Measurements from ENCODE around the gene SPAG9.
A peak's percentile ranks its signal among the peaks of the same experiment; 100 is the strongest.

Gene SPAG9

DNA sequence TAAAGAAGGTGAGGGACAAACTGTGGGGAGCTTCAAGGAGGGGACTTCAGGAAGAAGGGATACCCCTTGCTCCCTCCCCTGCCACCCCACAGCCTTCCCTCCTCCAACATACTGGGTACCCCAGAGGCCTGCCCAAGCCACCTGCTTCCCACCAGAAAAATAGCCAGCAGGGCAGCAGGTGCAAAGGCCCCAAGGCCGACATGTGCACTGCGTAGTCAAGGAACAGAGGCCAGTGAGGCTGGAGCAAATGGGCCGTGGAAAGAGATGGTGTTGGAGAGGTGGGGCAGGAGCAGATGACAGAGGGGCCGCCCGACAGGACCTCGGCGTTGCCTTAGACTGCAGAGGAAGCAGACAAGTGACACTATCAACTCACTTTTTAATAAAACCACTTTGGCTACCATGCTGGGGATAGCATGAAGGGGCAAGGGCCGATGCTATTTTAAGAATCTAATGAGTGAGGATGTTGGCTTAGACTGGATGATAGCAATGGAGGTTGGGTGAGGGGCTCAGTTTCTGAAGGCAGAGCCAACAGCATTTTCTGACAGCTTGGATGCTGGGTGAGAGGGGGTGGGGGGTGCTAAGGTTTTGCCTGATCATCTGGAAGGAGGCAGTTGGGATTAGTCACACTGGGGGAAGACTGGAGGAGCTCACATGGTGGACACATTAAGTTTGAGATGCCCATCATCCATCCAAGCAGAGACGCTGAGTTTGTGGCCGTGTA lies 181.7 kb downstream of the SPAG9 start:
- no peaks in the 10 kb centered on the region for H3K36me3 ChIP-seq (ENCODE audit: insufficient read depth, low read depth, low read length)

DNA sequence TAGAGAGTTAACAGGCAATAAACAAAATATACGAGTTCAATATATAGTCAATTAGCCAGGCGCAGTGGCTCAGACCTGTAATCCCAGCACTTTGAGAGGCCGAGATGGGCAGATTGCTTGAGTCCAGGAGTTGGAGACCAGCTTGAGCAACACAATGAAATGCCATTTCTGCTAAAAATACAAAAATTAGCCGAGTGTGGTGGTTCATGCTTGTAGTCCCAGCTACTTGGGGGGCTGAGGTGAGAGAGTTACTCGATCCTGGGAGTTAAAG lies 184.7 kb downstream of the SPAG9 start:
- Histone ChIP-seq H3K4me1 (ENCODE audit: insufficient read depth, low read length) (no peaks in the 10 kb centered on the region), H3K36me3 (ENCODE audit: insufficient read depth, low read depth, low read length) (no peaks in the 10 kb centered on the region), H3K27ac (ENCODE audit: low read length) (no peak overlapping the region), H3K27me3 (ENCODE audit: insufficient read depth, low read length) (peaks cover 18% of the 10 kb centered on the region), H3K4me3 (ENCODE audit: low read length) (no peak overlapping the region), H3K9ac (ENCODE audit: low read depth, low read length) (no peak overlapping the region), H3K9me3 (ENCODE audit: insufficient read depth, low read depth, low read length) (no peaks in the 10 kb centered on the region)

More for the DNA sequence above, 181.7 kb downstream of the SPAG9 start:
- Histone ChIP-seq H3K4me3 (ENCODE audit: low read length) (no peak overlapping the region), H3K27ac (ENCODE audit: low read length) (no peak overlapping the region), H3K27me3 (ENCODE audit: insufficient read depth, low read length) (peaks cover 18% of the 10 kb centered on the region), H3K9me3 (ENCODE audit: insufficient read depth, low read depth, low read length) (no peaks in the 10 kb centered on the region), H3K9ac (ENCODE audit: low read depth, low read length) (no peak overlapping the region), H3K4me1 (ENCODE audit: insufficient read depth, low read length) (no peaks in the 10 kb centered on the region; the same call in 1 of the 2 replicates)

- peaks cover 19% of the 10 kb centered on the region for H3K27me3 ChIP-seq (ENCODE audit: insufficient read depth, low read length)
- no peak overlapping the region for H3K27ac ChIP-seq (ENCODE audit: low read length)
- H3K9ac ChIP-seq (ENCODE audit: low read depth, low read length), result no peak overlapping the region
- no peaks in the 10 kb centered on the region for H3K36me3 ChIP-seq (ENCODE audit: insufficient read depth, low read depth, low read length)
- no peaks in the 10 kb centered on the region for H3K9me3 ChIP-seq (ENCODE audit: insufficient read depth, low read depth, low read length)
- no peaks in the 10 kb centered on the region for H3K4me1 ChIP-seq (ENCODE audit: insufficient read depth, low read length)
- no peak overlapping the region for H3K4me3 ChIP-seq (ENCODE audit: low read length)
Observed at GRCh38 chr17:50935221-50935995, 185.3 kb downstream of the SPAG9 start.

- H3K9ac ChIP-seq (ENCODE audit: low read depth, low read length), result no peak overlapping the region
- H3K4me1 ChIP-seq (ENCODE audit: insufficient read depth, low read length), result no peaks in the 10 kb centered on the region
- no peak overlapping the region for H3K27ac ChIP-seq (ENCODE audit: low read length)
Observed at GRCh38 chr17:50934672-50935220, 185.9 kb downstream of the SPAG9 start.

DNA sequence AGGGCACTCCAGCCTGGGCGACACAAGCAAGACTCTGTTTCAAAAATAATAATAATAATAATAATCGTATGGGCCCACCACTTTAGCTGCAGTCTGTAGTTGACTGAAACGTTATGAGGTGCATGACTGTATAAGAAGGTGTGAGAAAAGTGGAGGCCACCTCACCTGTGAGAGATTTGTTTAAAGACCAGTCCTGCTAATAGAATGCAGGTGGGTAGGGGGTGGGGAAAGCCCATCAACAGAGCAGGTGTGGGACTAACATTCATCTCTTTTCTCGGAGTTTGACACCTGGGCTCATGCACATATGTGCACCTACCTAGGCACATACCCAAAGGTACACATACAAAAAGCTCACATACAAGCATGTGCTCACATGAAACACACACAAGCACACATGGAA lies 186.5 kb downstream of the SPAG9 start:
- no peaks in the 10 kb centered on the region for H3K9me3 ChIP-seq (ENCODE audit: insufficient read depth, low read depth, low read length)
- H3K4me3 ChIP-seq (ENCODE audit: low read length), result no peak overlapping the region
- no peaks in the 10 kb centered on the region for H3K4me1 ChIP-seq (ENCODE audit: insufficient read depth, low read length)
- no peak overlapping the region for H3K27ac ChIP-seq (ENCODE audit: low read length)
- no peaks in the 10 kb centered on the region for H3K36me3 ChIP-seq (ENCODE audit: insufficient read depth, low read depth, low read length)
- H3K27me3 ChIP-seq (ENCODE audit: insufficient read depth, low read length), result peaks cover 31% of the 10 kb centered on the region
- H3K9ac ChIP-seq (ENCODE audit: low read depth, low read length), result no peak overlapping the region

More at GRCh38 chr17:50934672-50935220, 185.9 kb downstream of the SPAG9 start:
- Histone ChIP-seq H3K36me3 (ENCODE audit: insufficient read depth, low read depth, low read length) (no peaks in the 10 kb centered on the region), H3K27me3 (ENCODE audit: insufficient read depth, low read length) (peaks cover 25% of the 10 kb centered on the region), H3K4me3 (ENCODE audit: low read length) (no peak overlapping the region), H3K9me3 (ENCODE audit: insufficient read depth, low read depth, low read length) (no peaks in the 10 kb centered on the region)

- Histone ChIP-seq H3K9me3 (ENCODE audit: insufficient read depth, low read depth, low read length) (no peaks in the 10 kb centered on the region), H3K27me3 (ENCODE audit: insufficient read depth, low read length) (peaks cover 32% of the 10 kb centered on the region), H3K9ac (ENCODE audit: low read depth, low read length) (peak overlapping the region; percentile 80; the same call in 1 of the 2 replicates), H3K4me1 (ENCODE audit: insufficient read depth, low read length) (no peaks in the 10 kb centered on the region), H3K36me3 (ENCODE audit: insufficient read depth, low read depth, low read length) (no peaks in the 10 kb centered on the region), H3K27ac (ENCODE audit: low read length) (no peak overlapping the region), H3K4me3 (ENCODE audit: low read length) (peak overlapping the region; percentile 78)
Observed at GRCh38 chr17:50931144-50931908, 189.3 kb downstream of the SPAG9 start.

DNA sequence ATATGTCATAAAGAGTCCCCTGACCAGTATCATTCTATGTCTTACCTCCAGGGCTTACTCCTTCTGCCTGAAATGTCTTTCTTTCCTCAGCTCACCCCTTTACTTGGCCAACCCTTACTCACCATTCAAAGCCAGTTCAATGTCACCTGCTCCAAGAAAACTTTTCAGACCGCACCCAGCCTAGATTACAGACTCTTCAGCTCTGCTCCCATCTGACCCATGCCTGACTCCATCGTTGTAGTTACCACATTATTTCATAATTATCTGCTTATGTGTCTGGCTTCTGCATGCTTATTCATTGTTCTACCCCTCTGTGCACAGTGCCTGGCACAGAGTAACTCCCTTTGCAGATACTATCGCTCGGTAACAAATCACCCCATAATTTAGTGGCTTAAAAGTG lies 192.0 kb downstream of the SPAG9 start:
- Histone ChIP-seq H3K9ac (ENCODE audit: low read depth, low read length) (no peak overlapping the region), H3K27me3 (ENCODE audit: insufficient read depth, low read length) (peaks cover 32% of the 10 kb centered on the region), H3K9me3 (ENCODE audit: insufficient read depth, low read depth, low read length) (no peaks in the 10 kb centered on the region), H3K27ac (ENCODE audit: low read length) (no peak overlapping the region), H3K4me3 (ENCODE audit: low read length) (no peak overlapping the region), H3K36me3 (ENCODE audit: insufficient read depth, low read depth, low read length) (no peaks in the 10 kb centered on the region), H3K4me1 (ENCODE audit: insufficient read depth, low read length) (peaks cover 5% of the 10 kb centered on the region; the same call in 1 of the 2 replicates)

- no peaks in the 10 kb centered on the region for H3K36me3 ChIP-seq (ENCODE audit: insufficient read depth, low read depth, low read length)
- H3K27ac ChIP-seq (ENCODE audit: low read length), result no peak overlapping the region
- no peak overlapping the region for H3K9ac ChIP-seq (ENCODE audit: low read depth, low read length)
- no peak overlapping the region for H3K4me3 ChIP-seq (ENCODE audit: low read length)
- H3K27me3 ChIP-seq (ENCODE audit: insufficient read depth, low read length), result peaks cover 26% of the 10 kb centered on the region
- peaks cover 5% of the 10 kb centered on the region; the same call in 1 of the 2 replicates for H3K4me1 ChIP-seq (ENCODE audit: insufficient read depth, low read length)
- H3K9me3 ChIP-seq (ENCODE audit: insufficient read depth, low read depth, low read length), result no peaks in the 10 kb centered on the region
Observed at GRCh38 chr17:50927287-50927686, 193.4 kb downstream of the SPAG9 start.

- peaks cover 19% of the 10 kb centered on the region for H3K27me3 ChIP-seq (ENCODE audit: insufficient read depth, low read length)
- H3K9me3 ChIP-seq (ENCODE audit: insufficient read depth, low read depth, low read length), result no peaks in the 10 kb centered on the region
- H3K4me1 ChIP-seq (ENCODE audit: insufficient read depth, low read length), result peaks cover 5% of the 10 kb centered on the region; the same call in 1 of the 2 replicates
- H3K27ac ChIP-seq (ENCODE audit: low read length), result no peak overlapping the region
- H3K36me3 ChIP-seq (ENCODE audit: insufficient read depth, low read depth, low read length), result no peaks in the 10 kb centered on the region
- H3K4me3 ChIP-seq (ENCODE audit: low read length), result no peak overlapping the region
- no peak overlapping the region for H3K9ac ChIP-seq (ENCODE audit: low read depth, low read length)
Observed at GRCh38 chr17:50926523-50926922, 194.1 kb downstream of the SPAG9 start.

GRCh38 chr17:50925296-50925891 lies 195.3 kb downstream of the SPAG9 start:
- H3K4me1 ChIP-seq (ENCODE audit: insufficient read depth, low read length), result peaks cover 5% of the 10 kb centered on the region; the same call in 1 of the 2 replicates
- peaks cover 13% of the 10 kb centered on the region for H3K27me3 ChIP-seq (ENCODE audit: insufficient read depth, low read length)
- H3K9me3 ChIP-seq (ENCODE audit: insufficient read depth, low read depth, low read length), result no peaks in the 10 kb centered on the region
- H3K36me3 ChIP-seq (ENCODE audit: insufficient read depth, low read depth, low read length), result no peaks in the 10 kb centered on the region
- no peak overlapping the region for H3K4me3 ChIP-seq (ENCODE audit: low read length)
- H3K27ac ChIP-seq (ENCODE audit: low read length), result no peak overlapping the region
- H3K9ac ChIP-seq (ENCODE audit: low read depth, low read length), result no peak overlapping the region

DNA sequence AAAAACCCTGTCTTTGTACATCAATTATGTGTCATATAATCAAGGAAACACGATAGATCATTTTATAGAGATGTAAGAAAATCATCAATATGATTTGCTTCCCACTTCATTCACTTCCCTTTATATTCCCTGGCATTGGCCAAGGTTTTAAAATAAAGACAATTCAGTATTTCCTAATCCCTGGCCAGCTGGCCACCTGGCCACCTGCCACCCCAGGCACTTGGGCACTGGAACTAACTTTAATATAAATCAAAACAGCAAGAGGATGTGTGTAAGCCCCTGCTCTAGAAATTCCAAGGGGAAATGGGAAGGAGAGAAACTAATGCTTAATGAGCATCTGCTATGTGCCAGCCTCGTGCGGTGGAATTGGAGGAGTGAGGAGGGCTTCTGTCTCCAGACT lies 195.9 kb downstream of the SPAG9 start:
- Histone ChIP-seq H3K4me3 (ENCODE audit: low read length) (no peak overlapping the region), H3K4me1 (ENCODE audit: insufficient read depth, low read length) (peaks cover 5% of the 10 kb centered on the region; the same call in 1 of the 2 replicates), H3K27ac (ENCODE audit: low read length) (no peak overlapping the region), H3K27me3 (ENCODE audit: insufficient read depth, low read length) (peaks cover 7% of the 10 kb centered on the region), H3K9me3 (ENCODE audit: insufficient read depth, low read depth, low read length) (no peaks in the 10 kb centered on the region), H3K36me3 (ENCODE audit: insufficient read depth, low read depth, low read length) (no peaks in the 10 kb centered on the region), H3K9ac (ENCODE audit: low read depth, low read length) (no peak overlapping the region)

Data from iPS-20b (cell line).